ENCODE results near the gene RUNX3.
"Not testable (repeated sequence)": the region's sequence is repeated elsewhere in the genome, so short reads cannot be mapped to it uniquely, and the experiment has no call there.

The RUNX3 gene

GRCh38 chr1:24912376-24913273 lies 17.5 kb downstream of the RUNX3 start:
- DNase-seq = no peak

DNA sequence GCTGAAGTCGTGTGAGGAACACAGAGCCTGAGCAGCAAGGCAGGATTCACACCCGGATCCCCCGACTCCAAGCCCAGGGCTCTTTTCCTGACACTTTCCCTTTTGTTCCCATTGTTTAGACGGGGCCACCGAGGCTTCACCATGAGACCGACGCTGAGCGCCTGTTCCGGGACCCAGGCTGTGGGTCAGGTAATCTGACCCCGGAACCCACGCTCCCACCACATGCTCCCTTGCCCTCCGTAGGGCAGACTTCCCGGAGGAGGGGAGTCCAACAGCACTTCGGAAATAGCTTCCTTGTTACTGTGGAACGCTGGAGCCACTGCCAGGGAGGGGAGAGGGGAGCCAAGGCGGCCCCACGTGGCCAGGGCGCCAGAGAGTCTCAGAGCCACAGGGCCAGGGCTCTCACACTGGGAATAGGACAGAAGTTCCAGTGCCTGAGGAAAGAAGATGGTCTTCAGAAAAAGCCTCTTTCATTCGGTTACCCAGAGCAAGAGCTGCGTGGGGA lies 18.4 kb downstream of the RUNX3 start:
- no peak for DNase-seq

- no peak for DNase-seq
Observed at GRCh38 chr1:24910751-24911650, 19.1 kb downstream of the RUNX3 start.

DNA sequence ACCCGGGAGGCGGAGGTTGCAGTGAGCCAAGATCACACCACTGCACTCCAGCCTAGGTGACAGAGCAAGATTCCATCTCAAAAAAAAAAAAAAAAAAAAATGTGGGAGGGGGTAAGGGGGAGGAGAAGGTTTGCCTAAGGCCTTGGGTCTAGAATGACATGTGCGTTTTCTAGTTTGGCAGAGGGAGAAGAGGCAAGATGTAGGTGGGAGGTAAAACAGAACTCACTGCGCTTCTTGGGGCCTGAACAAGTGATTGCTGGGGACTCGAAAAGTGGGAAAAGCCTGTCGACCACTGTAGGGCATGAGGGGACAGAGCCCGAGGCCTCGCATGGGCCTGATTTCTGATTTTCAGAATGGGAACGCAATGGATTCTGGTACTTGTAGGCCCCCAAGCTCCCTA lies 19.9 kb downstream of the RUNX3 start:
- DNase-seq = no peak

- DNase-seq = no peak
Observed at GRCh38 chr1:24909388-24909898, 20.6 kb downstream of the RUNX3 start.

DNA sequence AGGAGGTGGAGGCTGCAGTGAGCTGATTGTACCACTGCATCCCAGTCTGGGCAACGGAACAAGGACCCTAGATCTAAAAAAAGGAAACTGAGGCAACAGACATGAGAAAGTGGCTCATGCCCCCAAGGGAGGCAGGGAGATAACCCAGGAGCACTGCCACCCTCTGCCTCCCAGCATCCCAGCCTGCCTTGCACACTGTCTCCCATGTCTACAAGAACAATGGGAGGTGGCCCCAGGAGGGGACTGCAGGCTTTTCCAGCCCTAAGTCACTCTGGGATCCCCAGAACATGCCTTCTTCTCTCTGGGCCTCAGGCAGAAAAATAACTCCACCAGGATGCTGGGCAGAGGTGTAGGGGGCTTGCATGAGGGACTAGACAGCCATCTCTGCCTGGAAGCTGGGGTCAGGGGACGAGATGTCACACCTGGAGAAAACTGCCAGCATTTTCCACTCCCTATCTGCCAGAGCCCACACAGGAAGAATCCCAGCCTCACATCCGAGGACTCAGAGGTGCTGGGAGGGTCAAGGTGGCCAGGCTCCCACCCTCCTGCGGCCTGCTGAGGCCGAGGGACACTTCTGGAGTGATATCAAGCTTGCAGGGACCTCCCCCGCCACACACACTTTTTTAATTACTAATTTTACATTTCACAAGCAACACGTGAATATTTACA lies 21.4 kb downstream of the RUNX3 start:
- no peak for DNase-seq

DNA sequence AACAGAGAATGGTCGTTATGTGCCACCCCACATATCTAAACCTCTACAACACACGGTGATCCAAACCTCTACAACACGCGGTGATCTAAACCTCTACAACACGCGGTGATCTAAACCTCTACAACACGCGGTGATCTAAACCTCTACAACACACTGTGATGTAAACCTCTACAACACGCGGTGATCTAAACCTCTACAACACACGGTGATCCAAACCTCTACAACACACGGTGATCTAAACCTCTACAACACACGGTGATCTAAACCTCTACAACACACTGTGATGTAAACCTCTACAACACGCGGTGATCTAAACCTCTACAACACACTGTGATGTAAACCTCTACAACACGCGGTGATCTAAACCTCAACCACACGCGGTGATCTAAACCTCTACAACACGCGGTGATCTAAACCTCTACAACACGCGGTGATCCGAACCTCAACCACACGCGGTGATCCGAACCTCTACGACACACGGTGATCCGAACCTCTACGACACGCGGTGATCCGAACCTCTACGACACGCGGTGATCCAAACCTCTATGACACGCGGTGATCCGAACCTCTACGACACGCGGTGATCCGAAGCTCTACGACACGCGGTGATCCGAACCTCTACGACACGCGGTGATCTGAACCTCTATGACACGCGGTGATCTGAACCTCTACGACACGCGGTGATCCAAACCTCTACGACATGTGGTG lies 22.3 kb downstream of the RUNX3 start:
- DNase-seq = not testable (repeated sequence)

GRCh38 chr1:24906760-24907490 lies 23.2 kb downstream of the RUNX3 start:
- DNase-seq = no peak

GRCh38 chr1:24905979-24906720 lies 23.9 kb downstream of the RUNX3 start:
- DNase-seq = no peak

GRCh38 chr1:24905355-24905978 lies 24.6 kb downstream of the RUNX3 start:
- no peak for DNase-seq

GRCh38 chr1:24904731-24905354 lies 25.2 kb downstream of the RUNX3 start:
- DNase-seq = no peak

DNA sequence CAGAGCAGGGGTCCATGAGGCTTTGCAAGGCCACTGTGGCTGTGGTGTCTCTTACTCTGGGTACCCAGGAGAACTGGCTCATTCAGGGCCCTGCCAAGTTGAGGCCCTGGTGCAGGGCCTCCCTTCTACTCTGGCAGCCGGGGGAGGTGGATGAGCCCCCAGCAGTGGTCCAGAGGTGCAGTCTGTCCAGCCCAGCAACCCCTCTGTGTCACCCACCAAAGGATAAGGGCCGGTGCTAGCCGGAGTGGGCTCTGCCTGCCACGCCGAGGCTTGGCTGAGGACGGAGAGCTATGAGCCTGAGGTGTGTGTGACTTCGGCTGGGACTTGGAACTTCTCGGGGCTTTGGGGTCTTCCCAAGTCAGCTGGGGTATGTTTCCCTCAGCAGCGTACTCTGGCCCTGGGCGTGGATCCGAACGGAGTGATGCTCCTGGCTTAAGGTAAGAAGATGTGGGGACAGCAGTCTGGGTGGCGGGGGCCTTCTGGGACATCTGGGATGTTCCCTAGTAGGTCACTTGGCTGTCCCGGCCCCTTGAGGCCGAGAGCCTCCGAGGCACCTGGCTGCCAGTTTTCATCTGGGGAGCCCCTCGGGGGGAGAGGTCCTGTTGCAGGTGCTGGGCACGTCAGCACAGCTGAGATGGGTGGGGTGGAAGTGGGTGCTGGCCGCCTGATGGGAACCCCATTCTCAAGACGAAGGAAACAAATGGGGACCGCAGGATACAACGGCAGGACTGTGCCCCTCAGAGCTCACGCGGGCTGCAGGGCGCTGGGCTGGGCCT lies 25.9 kb downstream of the RUNX3 start:
- DNase-seq = no peak

DNA sequence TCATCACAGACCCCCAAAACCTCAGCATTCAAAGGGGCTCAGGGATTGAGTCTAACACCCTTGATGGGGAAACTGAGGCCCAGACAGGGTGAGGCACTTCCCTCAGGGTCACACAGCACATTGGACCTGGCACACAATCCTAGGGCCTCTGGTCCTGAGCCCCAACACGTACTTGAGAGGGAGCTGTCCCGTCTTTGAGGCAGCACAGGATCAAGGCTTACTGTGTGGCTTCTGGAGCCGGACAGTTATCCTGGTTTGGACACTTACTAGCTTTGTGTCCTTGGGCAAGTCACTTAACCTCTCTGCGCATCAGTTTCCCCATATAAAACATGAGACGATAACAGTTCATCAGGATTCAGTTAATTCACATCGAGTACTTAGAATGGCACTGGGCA lies 26.5 kb downstream of the RUNX3 start:
- no peak for DNase-seq

DNA sequence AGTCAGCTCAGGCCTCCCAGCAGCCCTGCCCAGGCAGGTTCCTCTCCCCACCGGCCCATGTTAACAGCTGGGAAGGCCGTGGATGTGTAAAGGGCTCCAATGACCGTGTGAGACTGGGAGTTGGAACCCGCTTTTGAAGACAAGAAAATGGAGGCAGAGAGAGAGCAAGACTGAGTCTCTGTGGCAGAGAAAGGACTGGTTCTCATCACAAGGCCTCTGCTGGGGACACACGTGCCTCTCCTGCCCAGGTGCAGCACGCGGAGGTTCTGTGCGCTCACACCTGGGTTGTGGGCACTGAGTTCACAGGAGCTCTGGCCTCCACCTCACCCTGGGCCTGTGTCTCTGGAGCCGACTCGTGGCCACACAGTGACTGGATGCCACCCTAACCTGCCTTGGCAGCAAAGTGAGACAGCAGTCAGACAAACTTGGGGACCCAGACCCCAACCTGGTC lies 27.0 kb downstream of the RUNX3 start:
- DNase-seq = no peak

- DNase-seq = no peak
Observed at GRCh38 chr1:24902471-24902891, 27.6 kb downstream of the RUNX3 start.

GRCh38 chr1:24901791-24902470 lies 28.1 kb downstream of the RUNX3 start:
- no peak for DNase-seq

DNA sequence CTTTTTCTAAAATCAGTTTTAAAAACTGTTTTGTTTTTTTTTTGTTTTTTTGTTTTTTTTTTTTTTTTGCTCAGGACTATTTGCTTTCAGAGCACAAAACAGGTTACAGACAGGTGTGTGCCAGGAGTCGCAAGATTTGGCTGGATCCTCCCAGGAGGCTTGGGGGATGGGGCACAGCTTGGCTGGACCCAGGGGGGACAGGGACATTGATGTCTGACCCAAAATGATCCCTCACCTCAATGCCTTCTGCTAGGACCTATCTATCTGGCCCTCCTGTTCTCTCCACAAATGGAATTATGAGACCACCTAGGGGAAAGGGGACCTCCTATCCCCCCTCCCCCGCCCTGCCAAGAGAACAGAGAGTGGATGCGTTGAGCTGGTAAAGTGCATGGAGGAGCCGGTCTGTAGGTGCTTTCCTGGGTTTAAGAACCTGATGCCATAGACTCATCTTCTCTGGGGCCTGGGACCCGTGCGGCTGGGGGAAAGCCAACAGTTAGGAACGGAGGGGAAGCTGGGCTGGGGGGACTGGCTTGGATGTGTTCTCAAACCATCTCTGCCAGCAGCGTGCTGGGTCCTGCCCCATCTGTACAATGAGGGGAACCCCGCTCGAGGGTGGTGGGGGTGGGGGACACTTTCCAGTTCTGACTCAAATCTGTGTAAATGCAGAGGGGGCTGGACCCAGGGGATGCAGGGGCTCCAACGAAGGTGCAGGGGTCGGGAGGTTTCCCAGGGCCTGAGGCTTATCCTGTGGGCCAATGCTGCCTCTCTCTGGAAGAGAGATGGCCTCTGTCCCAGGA lies 28.9 kb downstream of the RUNX3 start:
- DNase-seq = no peak
